ENCODE measurements around the gene FERMT1. TPM values are rescaled to one million over a fixed set of nuclear protein-coding genes. Genes with fewer than 3 reads are reported as not detected.

The FERMT1 gene
- total and polyA plus RNA-seq, 2 of the 4 experiments (the other 2 are of a cell fraction), result 1.8 to 2.3 TPM

- Histone ChIP-seq H3K23ac (ENCODE audit: low read depth, low read length) (no peak overlapping the region), H4K20me1 (ENCODE audit: insufficient read depth, low read length) (no peaks in the 10 kb centered on the region), H2BK5ac (ENCODE audit: low read depth, low read length, poor library complexity, severe bottlenecking) (no peak overlapping the region), H3K18ac (ENCODE audit: low read depth, low read length) (no peak overlapping the region), H3K27me3 (ENCODE audit: control insufficient read depth, insufficient read depth, low read length) (peaks cover 9% of the 10 kb centered on the region), H2BK120ac (ENCODE audit: low read depth, low read length) (peak overlapping the region; percentile 11; the same call in 1 of the 2 replicates), H2BK15ac (ENCODE audit: low read depth, low read length) (no peak overlapping the region), H3K14ac (replicated peaks; ENCODE audit: low read depth, low read length) (no peak overlapping the region), H3K4me1 (ENCODE audit: control insufficient read depth, insufficient read depth, low read length) (peaks cover 3% of the 10 kb centered on the region), H4K8ac (ENCODE audit: low read depth in 2 of 2, low read length in 2 of 2) (peak overlapping the region in 1 of 2 experiments; percentile 44; a peak in 1 of 4 replicates), H3K4ac (ENCODE audit: low read depth, low read length) (no peak overlapping the region), H3K9me1 (ENCODE audit: insufficient read depth, low read length) (no peaks in the 10 kb centered on the region), H3K4me2 (ENCODE audit: low read depth, low read length) (peak overlapping the region; percentile 86), H3K79me1 (ENCODE audit: low read depth in 1 of 2, low read length in 2 of 2) (no peaks in the 10 kb centered on the region), H2AK9ac (replicated peaks; ENCODE audit: low read depth, low read length, poor library complexity) (no peak overlapping the region), H3K9me3 (ENCODE audit: control insufficient read depth, insufficient read depth, low read length) (no peaks in the 10 kb centered on the region), H3K56ac (ENCODE audit: extremely low read depth, insufficient read depth, low read length) (no peak overlapping the region), H4K5ac (ENCODE audit: low read depth, low read length) (no peak overlapping the region), H4K91ac (ENCODE audit: insufficient read depth, low read depth, low read length) (no peak overlapping the region), H2AK5ac (ENCODE audit: low read depth, low read length) (no peak overlapping the region), H3K9ac (ENCODE audit: low read depth, low read length) (no peak overlapping the region), H3K36me3 (ENCODE audit: control insufficient read depth, insufficient read depth, low read length) (no peaks in the 10 kb centered on the region), H3K27ac (ENCODE audit: insufficient read depth, low read length) (no peak overlapping the region), H3K4me3 (ENCODE audit: insufficient read depth, low read depth, low read length) (peak overlapping the region; percentile 44; the same call in 1 of the 2 replicates), H2BK20ac (ENCODE audit: low read depth, low read length) (no peak overlapping the region), H2AFZ (replicated peaks; ENCODE audit: low read length, poor library complexity) (peak overlapping the region; percentile 90)
- ChIA-PET POLR2A (ENCODE audit: unreplicated experiment) (interaction anchor here (0.5 kb wide), 2 partner anchors 20 to 41 kb away, joined by 3 read pairs; no protein-coding TSS in a partner anchor), CTCF (no interaction called here)
- dilution Hi-C loops (cut with HindIII; ENCODE audit: low sequenced_read_pairs, unreplicated experiment) (no loop called here), intact Hi-C loops (cut with micrococcal nuclease) (no loop called here), in situ Hi-C loops (cut with MboI; ENCODE audit: low sequenced_read_pairs) (no loop called here)
- no TSS peak for BruUV-seq (replicated peaks)
- WGBS, 2 experiments (ENCODE audit: extremely low coverage in 2 of 2, insufficient read length in 1 of 2), result 67% methylated on average over 1 of the region's 5 CpGs; no CpG with 5 or more reads in 1 of the 2 experiments
- TF ChIP-seq CEBPB (IDR thresholded peaks at IDR 0.05; ENCODE audit: low read depth, low read length), result no peak
- no peak for TF ChIP-seq MAZ (IDR thresholded peaks at IDR 0.05; ENCODE audit: borderline replicate concordance, low read depth, low read length)
- no peak for TF ChIP-seq USF2 (IDR thresholded peaks at IDR 0.05; ENCODE audit: low read depth, low read length)
- no peak for TF ChIP-seq RCOR1 (IDR thresholded peaks at IDR 0.05; ENCODE audit: insufficient replicate concordance, low read length)
- TF ChIP-seq MXI1 (IDR thresholded peaks at IDR 0.05; ENCODE audit: borderline replicate concordance, low read depth, low read length), result no peak
- TF ChIP-seq POLR2A (IDR thresholded peaks at IDR 0.05; ENCODE audit: low read depth, low read length), result no peak
- no peak for TF ChIP-seq RFX5 (IDR thresholded peaks at IDR 0.05; ENCODE audit: low read depth, low read length)
- no peak for TF ChIP-seq CTCF (conservative IDR thresholded peaks at IDR 0.05; ENCODE audit: low read depth, low read length)
- TF ChIP-seq RAD21 (IDR thresholded peaks at IDR 0.05; ENCODE audit: low read length), result no peak
- no peak for TF ChIP-seq FOS (IDR thresholded peaks at IDR 0.05; ENCODE audit: low read depth, low read length)
- TF ChIP-seq ELK1 (IDR thresholded peaks at IDR 0.05; ENCODE audit: borderline replicate concordance, low read depth, low read length), result no peak
- no peak for TF ChIP-seq NFE2L2 (IDR thresholded peaks at IDR 0.05; ENCODE audit: low read depth, low read length)
- TF ChIP-seq CHD1 (IDR thresholded peaks at IDR 0.05; ENCODE audit: low read depth, low read length), result no peak
- TF ChIP-seq MAFK (IDR thresholded peaks at IDR 0.05; ENCODE audit: low read depth, low read length), result no peak
- TF ChIP-seq SMC3 (IDR thresholded peaks at IDR 0.05; ENCODE audit: low read depth, low read length), result no peak
- TF ChIP-seq BHLHE40 (IDR thresholded peaks at IDR 0.05; ENCODE audit: low read depth, low read length), result no peak
- ATAC-seq (ENCODE audit: low read depth), result peak; percentile 75
- peak; percentile 73 for DNase-seq
These were observed 71.3 kb downstream of the FERMT1 start for GRCh38 chr20:6051505-6051904.
